ENCODE measurements around the gene ALKBH3.

ALKBH3 gene

DNA sequence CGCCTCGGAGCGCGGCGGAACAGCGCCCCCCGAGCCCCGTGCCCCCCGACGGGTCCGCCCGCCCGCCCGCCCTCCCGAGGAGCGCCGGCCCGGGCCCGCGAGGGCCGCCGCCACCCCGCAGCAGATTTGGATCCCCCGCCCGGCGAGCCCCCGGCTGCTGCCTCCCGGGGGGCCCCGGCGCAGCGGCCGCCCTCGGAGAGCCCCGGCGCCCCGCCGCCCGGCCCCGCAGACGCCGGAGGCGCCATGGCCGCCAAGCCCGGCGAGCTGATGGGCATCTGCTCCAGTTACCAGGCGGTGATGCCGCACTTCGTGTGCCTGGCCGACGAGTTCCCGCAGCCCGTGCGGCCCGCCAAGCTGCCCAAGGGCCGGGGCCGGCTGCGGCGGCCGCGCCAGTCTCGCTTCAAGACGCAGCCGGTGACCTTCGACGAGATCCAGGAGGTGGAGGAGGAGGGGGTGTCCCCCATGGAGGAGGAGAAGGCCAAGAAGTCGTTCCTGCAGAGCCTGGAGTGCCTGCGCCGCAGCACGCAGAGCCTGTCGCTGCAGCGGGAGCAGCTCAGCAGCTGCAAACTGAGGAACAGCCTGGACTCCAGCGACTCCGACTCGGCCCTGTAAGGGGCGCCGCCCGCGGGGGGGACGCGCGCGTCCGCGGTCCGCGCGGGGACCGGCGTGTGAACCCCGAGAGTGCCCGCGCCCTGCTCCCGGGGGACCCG, 62.2 kb downstream of the ALKBH3 start:
- peak in 1 of 2 experiments; percentile 33 for DNase-seq

DNA sequence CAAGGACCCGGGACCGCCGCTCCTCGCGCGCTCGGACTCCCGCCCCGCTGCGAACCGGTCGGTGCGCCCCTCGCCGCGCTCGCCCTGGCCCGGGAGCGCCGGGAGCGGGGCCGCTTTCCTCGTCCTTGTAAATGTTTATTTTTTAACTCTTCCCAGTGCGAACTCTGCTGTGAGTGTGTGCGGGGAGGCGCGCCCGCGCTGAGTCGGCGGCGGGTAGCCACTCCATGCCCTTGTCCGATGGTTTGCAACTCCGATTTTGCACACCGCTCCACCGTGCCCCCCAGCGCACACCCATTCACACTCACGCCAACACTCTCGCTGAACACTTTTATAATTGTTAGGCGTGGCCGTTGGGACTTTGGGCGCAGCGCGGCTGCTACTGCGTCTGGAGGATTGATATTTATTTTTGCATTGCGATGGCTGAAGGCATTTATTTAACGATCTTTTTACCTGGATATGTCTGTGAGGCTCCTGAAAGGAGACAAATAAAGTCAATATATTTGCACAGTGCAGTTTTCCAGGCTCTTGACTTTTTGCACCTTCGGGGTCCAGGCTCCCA, 62.8 kb downstream of the ALKBH3 start:
- DNase-seq = no peak

DNA sequence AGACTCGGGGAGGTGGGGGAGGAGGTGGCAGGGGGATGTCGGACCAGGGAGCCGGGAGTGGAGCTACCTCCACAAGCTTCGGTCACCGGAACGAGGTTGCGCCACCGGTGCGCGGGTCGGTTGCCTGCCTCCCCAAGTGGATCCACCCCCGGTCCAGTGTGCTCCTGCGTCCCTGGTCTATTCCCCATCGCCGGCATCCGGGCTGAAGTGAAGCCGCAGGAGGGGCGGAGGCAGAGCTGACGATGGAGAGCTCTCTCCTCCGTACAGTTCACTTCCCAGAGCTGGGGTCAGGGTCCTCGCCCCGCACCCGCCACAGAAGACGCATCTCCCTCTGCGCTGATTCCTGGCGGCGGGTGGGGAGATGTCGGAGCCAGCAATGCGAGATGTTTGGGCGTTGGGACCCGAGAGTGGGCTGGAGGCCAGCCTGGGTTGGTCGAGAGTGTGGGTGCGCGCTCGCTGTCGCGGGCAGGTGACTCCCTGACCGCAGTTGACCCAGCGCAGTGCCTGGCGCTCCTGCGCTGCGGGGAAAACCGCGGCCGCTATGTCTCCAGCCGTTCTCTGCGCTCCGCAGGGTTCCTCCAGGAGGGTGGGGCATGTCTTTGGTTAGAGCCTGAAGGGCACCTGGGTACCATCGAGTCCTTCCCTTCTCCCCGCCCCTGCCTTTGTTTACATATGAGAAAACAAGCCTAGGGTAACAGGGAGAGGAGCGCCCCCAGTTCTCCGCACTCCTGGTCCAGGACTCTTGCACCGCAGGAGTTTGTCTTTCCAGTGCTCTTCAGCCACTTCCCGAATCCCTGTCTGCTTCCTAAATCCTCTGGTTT, 63.5 kb downstream of the ALKBH3 start:
- DNase-seq = no peak

DNA sequence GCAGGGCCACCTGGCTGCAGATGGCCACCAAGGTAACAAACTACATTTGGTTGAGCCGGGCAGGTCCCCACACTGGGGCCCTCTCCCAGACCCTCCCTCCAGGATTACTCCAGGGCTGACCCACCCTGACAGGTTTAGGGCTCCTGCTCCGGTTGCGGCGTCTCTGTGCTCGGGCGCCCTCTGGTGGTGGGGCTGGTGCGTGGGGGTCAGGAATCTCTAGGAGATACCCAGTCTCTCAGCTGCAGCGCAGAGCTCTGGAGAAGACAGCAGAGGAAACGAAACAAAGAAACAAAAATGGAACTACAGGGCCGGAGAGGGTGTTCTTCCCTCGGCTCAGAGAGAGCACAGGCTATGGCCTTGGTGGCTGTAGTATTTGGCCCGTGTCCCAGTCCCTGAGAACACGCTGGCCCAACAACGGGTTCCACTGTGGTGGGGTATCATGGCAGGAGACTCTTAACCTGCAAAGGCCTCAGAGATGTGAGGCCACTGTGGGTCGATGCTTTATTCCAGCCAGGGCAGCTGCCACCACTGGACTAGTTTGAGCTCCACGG, 64.2 kb downstream of the ALKBH3 start:
- DNase-seq = peak; percentile 23 to 33

DNA sequence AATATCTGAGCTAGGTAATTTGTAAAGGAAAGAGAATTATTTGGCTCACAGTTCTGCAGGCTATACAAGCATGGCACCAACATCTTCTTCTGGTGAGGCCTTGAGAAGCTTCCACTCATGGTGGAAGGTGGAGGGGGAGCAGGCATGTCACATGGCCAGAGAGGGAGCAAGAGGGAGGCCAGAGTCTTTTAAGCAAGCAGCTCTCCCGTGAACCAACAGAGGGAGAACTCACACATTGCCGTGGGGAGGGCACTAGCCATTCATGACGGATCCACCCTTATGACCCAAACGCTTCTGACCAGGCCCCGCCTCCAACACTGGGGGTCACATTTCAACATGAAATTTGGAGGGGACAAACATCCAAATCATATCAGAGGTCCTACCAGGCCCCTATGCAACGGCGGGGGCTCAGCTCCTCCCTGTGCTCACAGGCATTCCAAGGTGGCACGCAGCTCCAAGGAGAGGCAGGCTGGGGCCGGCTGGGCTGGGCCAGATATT, 66.4 kb downstream of the ALKBH3 start:
- DNase-seq = peak; percentile 8 to 31

- DNase-seq = no peak
Measured at GRCh38 chr11:43947815-43948214, 67.2 kb downstream of the ALKBH3 start.

DNA sequence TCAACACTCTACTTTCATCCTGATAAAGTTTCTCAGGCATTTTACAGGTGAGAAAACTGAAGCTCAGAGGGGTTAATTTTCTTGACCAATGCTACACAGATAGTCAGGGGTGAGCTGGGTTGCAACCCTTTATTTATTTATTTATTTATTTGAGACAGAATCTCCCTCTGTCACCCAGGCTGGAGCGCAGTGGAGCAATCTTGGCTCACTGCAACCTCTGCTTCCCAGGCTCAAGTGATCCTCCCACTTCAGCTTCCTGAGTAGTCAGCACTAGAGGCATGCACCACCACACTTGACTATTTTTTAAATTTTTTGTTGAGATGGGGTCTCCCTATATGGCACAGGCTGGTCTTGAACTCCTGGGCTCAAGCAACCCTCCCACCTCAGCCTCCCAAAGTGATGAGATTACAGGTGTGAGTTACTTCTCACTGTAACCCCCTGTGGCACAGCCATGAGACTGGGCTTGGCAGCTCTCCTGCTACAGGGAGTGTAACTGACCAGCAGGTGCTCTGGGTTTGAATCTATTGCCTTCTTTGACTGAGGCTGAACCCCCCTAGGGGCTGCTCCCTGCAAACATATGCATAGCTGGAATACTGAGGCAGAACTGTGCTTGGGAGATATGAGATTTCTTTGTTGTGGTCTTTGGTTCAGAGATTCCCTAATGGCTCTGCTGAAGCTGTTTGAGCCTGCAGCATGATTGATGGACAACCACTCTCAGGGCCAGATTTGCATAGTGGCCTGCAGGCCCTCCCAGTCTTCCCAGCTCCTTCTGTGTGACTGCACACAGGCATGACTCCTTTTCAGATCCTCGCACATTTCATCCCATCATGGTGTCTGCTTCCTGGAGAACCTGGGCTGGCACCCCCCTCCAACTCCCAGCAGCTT, 68.0 kb downstream of the ALKBH3 start:
- no peak for DNase-seq

GRCh38 chr11:43950311-43950855, 69.8 kb downstream of the ALKBH3 start:
- no peak for DNase-seq

DNA sequence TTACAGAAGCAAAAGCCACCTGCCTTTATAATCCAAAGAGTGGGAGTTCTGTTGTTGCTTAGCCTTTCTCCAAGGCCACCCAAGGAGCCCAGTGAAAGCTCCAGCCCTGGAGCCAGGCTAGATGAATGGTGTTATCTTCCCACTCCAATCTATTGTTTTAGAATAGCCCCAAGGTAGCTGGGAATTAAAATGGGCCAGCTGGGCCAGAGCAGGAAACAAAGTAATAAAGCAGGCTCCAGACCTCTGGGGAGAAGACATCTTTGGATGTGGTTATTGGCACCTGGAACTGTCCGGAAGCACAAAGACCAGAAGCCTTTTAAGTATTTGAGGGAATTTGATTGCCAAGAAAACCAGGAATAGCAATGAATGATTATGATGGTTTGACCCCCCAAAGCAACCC, 70.6 kb downstream of the ALKBH3 start:
- DNase-seq = no peak

GRCh38 chr11:43952020-43952400, 71.4 kb downstream of the ALKBH3 start:
- DNase-seq = no peak

DNA sequence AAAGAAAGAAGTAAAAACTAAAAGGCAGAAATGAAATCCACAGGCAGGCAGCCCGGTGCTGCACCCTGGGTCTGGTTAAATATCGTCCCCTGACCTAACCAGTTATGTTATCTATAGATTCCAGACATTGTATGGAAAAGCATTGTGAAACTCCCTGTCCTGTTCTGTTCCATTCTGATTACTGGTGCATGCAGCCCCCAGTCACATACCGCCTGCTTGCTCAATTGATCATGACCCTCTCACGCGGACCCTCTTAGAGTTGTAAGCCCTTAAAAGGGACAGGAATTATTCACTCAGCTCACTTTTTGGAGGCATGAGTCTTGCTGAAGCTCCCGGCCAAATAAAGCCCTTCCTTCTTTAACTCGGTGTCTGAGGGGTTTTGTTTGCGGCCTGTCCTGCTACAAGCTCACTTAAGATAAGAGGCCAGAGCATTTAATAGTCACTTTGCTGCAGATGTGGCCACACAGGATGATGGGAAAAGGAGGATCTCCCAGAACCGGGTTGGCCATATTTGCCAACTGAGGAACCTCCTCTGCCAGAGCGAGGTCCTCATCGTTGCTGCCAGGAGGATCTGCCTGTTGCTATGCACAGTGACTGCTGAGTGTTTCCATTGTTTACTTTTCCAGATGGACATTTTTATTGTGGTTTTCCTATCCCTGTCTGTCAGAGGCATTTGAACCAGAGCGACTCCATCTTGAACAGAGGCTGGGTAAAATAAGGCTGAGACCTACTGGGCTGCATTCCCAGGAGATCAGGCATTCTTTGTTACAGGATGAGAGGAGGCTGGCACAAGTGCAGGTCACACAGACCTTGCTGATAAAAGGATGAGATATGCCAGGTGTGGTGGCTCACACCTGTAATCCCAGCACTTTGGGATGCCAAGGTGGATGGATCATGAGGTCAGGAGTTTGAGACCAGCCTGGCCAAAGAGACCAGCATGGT, 72.0 kb downstream of the ALKBH3 start:
- no peak for DNase-seq

DNA sequence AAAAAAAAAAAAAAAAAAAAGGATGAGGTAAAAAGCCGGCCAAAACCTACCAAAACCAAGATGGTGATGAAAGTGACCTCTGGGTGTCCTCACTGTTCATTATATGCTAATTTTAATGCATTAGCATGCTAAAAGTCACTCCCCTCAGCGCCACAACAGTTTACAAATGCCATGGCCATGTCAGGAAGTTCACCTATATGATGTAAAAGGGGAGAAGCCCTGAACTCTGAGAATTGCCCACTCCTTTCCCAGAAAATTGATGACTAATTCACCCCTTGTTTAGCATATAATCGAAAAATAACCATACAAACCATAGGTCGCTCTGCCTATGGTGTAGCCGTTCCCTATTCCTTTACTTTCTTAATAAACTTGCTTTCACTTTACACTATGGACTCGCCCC, 72.9 kb downstream of the ALKBH3 start:
- no peak for DNase-seq

- no peak for DNase-seq
Measured at GRCh38 chr11:43954241-43954640, 73.6 kb downstream of the ALKBH3 start.

DNA sequence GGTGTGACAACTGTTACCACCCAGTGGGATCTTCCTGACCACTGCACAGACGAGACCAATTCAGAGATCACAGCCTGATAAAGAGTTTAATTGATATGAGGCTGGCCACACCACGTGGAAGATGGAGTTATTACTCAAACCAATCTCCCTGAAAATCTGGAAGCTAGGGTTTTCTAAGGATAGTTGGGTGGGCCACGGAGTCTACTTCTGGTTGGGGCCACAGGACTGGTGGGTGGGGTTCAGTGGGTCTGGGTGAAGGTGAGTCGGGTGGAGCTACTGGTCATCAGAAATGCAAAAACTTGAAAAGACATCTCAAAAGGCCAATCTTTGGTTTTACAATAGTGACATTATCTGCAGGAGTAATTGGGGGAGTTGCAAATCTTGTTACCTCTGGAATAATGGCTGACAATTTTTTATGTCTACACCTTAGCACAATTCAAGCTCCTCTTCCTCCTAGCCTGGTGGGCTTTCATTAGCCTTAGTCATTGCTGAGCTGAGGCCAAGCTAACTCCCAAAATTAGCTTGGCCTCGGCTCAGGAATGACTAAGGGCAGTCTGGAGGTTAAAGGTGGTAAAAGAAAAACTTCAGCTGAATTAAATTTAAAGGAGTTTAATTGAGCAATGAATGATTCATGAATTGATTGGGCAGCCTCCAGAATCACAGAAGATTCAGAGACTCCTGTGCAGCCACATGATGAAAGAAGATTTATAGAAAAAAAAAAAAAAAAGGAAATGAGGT, 74.9 kb downstream of the ALKBH3 start:
- no peak for DNase-seq

DNA sequence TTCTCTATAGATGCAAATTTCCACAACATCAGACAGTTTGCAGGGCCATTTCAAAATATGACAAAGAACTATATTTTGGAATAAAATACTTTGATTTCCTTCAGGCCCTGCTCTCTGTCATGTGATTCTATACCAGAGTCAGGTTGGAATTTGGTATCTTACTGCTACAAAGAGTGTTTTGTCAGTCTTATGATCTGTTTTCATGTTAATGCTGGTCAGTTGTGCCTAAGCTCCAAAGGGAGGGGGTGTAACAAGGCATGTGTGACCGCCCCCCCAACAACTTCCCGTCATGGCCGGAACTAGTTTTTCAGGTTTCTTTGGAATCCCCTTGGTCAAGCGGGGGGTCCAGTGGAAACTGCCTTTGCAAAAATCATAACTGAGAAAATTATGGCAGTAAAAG, 76.9 kb downstream of the ALKBH3 start:
- no peak for DNase-seq

GRCh38 chr11:43959321-43959995, 78.8 kb downstream of the ALKBH3 start:
- DNase-seq = no peak

DNA sequence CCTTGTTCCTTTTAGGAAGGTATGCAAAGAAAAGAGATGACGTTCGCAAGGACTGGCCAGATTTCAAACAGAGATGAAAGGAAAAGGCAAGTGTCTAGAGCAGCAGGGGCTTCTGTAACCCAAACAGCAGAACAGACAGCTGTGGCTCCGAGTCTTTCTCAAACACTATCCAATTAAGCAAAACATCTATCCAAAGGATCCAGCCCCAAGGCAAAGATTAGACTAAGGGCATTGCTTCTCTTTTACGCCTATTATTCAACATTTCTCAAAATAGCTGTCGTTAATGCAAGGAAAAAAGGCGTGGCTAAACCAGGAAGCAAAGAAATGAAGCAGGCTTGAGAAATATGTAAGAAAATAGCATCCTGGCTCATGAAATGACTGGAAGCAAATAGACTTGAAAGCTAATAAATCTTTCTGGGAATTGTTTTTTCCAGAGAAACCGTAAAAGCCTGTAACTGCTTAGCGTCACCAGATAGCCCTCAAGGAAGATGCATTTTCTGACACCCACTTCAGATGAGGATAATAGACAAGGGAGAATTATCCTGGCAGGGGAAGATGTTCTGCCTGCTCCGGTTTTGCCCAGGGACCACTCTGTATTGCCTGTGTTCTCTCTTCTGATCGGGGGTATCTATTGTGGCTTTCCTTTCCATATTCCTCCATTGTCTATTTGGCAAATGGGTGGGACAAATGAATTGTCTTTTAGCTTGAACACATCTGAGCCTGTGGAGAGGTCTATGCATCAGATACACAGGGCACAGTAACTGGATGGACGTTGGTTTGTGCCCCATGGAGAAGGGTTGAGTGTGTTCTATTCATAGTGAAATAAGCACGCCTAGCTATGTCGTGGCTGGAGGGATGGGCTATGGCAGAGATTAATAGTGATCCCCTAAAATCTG, 82.0 kb downstream of the ALKBH3 start:
- no peak for DNase-seq

- no peak for DNase-seq
Measured at GRCh38 chr11:43963279-43963620, 82.6 kb downstream of the ALKBH3 start.

GRCh38 chr11:43967661-43968060, 87.0 kb downstream of the ALKBH3 start:
- DNase-seq = no peak
